GM18507 (cell line): ENCODE measurements around the gene ARNT2.

Experiments used
- DNase-seq: peaks from one replicate; pipeline ENCODE4 v3.0.0; 2011; ENCODE audit warnings: low read depth; ENCODE audit not compliant: insufficient read length; ENCODE audit errors: extremely low spot score
- FAIRE-seq: peaks from 2 replicates; lab custom pipeline; 2011; peaks lifted over from hg19 to GRCh38; lab: Jason Lieb, UNC

ARNT2 gene

DNA sequence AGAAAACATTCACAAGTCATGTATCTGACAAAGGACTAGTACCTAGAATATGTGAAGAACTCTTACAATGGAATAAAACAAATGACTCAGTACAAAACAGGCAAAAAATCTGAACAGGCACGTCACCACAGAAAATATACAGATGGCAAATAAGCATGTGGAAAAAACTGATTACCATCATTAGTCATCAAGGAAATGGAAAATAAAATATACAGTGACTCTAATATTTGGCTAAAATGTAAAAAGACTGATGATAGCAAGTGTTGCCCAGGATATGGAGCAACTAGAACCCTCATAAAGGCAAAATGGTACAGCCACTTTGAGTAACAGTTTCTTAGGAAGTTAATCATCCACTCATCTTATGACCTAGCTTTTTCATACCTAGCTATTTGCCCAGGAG lies 195.2 kb downstream of the ARNT2 start:
- DNase-seq (no peak), FAIRE-seq (no peak)

DNA sequence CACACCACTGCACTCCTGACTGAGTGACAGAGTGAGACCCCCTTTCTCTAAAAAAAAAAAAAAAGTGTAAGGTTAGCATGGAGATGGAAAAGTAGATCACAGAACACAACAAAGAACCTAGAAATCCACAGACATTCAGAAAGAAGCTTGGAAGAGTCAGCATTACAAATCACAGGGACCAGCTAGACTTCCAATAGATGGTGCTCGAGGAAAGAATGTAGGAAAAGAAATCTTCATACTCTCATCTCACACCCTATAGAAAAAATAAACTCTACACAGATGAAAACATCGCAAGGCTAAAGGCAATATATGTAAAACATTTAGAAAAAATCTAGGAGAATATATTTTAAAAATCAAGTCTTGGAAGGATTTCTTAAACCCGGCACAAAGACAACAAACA lies 196.4 kb downstream of the ARNT2 start:
- no peak for FAIRE-seq
- DNase-seq, result no peak

GRCh38 chr15:80601256-80601655 lies 197.1 kb downstream of the ARNT2 start:
- FAIRE-seq, result no peak

DNA sequence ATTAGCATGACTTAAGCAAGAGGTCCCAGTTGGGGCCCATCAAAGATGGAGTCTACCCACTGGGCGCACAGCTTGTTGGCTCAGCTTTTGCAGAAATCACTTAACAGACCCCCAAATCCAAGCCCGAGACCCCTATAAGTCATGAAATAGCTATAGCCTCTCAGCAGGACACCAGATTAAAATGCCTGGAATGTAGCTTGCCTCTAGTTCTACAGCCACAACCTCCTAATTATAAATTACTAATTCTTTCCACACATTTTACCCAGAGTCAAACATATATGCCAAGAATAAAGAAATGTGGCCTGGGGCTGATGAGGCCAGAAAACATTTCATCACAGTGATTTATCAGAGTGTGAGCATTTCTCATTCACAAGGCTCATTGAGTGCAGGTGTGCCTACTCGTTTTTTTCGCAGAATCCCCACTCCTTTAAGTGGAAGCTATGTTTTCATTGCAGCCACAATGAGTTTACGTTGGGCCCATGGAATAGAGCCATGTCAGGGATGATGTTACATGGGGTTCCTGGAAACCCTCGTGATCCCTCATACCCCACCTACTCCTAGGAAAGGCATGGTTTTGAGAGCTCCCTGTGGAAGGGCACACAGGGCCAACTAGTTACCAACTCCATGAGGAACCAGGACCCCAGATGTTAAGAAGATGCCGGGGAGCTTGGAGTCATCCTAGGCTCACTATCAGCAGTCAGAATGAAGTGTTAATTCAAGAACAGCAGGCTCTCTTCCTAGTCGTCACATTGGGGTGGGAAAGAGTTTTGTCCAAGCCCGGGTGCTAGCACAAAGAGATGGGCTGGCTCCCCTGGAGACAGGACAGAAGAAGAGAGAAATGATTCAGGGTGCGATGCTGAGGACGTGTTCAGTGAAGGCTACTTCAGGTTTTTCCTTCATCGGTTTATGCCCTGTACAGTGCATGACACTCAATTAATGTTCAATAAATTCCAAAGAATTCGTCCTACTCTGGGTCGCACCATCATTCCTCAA lies 200.7 kb downstream of the ARNT2 start:
- FAIRE-seq (no peak), DNase-seq (no peak)

More at GRCh38 chr15:80601256-80601655, 197.1 kb downstream of the ARNT2 start:
- no peak for DNase-seq

GRCh38 chr15:80605591-80606150 lies 201.5 kb downstream of the ARNT2 start:
- DNase-seq, result no peak
- no peak for FAIRE-seq

DNA sequence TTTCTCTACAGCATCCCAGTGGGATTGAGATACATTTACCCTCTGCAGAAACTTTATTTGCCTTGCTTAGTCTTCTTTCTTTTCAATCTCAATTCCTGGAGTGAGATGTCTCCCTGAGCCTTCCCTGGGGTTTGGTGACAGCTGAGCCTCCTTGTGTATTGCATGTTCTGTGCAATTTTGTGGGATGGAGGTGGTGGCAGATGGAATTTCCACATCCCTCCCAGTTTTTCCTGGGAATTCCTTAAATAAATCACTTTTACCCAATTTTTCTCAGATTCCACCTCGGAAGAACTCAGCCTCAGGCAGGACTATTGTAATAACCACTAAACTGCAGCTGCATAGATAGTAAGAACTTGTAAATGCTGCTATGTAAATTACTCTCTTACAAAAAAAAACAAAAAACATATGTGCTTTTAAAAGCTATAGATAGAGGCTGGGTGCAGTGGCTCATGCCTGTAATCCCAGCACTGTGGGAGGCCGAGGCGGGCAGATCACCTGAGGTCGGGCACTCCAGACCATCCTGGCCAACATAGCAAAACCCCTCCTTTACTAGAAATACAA lies 202.4 kb downstream of the ARNT2 start:
- DNase-seq, result no peak

GRCh38 chr15:80607287-80607980 lies 203.3 kb downstream of the ARNT2 start:
- no peak for FAIRE-seq
- DNase-seq, result no peak

More for the DNA sequence above, 202.4 kb downstream of the ARNT2 start:
- FAIRE-seq, result no peak

DNA sequence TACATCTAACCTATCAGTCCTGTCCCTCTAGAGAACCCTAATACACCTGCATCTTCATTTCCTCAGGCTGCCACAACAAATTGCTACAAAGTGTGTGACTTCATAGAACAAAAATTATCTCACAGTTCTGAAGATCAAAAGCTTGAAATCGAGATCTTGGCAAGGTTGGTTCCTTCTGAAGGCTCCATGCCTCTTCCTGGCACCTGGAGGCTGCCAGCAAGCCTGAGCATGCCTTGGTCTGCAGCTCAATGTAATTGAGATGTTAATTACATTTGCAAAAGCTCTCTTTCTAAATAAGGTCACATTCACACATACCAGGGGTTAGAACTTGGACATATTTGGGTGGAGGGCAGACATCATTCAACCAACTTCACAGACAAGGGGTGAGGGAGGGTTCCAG lies 204.5 kb downstream of the ARNT2 start:
- DNase-seq (no peak), FAIRE-seq (no peak)

GRCh38 chr15:80609091-80609490 lies 204.9 kb downstream of the ARNT2 start:
- FAIRE-seq, result no peak

GRCh38 chr15:80609512-80609946 lies 205.3 kb downstream of the ARNT2 start:
- no peak for FAIRE-seq
- DNase-seq, result no peak

More at GRCh38 chr15:80609091-80609490, 204.9 kb downstream of the ARNT2 start:
- no peak for DNase-seq

DNA sequence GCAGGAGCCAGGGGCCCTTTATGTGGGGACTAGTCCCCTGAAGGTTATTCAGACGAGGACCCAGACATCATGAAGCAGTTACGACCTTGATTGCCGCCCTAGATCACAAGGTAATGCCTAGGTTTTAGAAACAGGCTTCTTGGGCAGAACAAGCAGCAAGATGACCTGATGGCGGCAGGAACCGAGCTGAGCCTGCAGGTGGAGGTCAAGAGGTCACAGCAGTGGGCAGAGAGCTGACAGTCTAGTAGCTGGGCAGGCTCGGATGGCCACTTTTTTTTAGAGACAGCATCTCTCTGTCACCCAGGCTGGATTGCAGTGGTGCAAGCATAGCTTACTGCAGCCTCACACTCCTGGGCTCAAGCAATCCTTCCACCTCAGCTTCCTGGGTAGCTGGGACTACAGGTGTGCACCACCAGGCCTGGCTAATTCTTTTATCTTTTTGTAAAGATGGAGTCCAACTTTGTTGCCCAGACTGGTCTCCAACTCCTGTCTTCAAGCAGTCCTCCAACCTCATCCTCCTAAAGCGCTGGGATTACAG lies 207.4 kb downstream of the ARNT2 start:
- DNase-seq (no peak), FAIRE-seq (no peak)

DNA sequence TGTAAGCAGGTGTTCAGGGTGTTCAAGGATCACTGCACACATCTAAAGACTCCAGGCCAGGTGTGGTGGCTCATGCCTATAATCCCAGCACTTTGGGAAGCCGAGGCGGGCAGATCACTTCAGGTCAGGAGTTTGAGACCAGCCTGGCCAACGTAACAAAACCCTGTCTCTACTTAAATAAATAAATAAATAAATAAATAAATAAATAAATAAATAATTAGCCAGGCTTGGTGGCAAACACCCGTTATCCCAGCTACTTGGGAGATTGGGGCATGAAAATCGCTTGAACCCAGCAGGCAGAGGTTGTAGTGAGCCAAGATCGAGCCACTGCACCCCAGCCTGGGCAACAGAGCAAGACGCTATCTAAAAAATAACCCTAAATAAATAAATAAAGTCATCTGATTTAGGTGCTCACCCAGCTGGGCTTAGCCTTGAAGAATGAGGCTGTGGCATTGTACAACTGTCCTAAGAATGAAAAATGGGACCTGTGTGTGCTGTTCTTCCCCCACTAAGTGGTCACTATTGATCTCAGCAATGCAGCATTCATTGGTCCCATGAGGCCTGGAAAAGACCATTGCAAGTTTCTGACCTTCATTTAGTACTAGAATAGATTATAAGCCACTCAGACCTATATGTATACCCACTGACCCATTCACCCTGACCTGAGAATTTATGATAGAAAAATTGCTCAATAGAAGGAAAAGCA lies 208.1 kb downstream of the ARNT2 start:
- no peak for DNase-seq
- FAIRE-seq, result no peak

GRCh38 chr15:80613762-80614365 lies 209.7 kb downstream of the ARNT2 start:
- no peak for FAIRE-seq
- no peak for DNase-seq

GRCh38 chr15:80614711-80615360 lies 210.7 kb downstream of the ARNT2 start:
- FAIRE-seq (no peak), DNase-seq (no peak)

DNA sequence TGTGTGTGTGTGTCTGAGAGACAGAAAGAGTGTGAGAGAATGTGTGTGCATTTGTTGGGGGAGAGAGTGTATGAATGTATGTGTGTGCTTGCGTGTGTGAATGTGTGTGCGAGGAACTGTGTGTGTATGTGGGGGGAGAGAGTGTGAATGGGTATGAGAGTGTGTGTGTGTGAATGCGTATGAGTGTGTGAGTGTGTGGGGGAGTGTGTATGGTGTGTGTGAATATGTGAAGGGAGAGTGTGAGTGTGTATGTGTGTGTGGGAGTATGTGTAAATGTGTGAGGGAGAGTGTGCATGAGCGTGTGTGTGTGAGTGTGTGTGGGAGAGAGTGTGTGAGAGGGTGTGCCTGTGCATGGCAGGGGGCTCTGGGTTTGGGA lies 211.2 kb downstream of the ARNT2 start:
- DNase-seq (no peak), FAIRE-seq (no peak)

DNA sequence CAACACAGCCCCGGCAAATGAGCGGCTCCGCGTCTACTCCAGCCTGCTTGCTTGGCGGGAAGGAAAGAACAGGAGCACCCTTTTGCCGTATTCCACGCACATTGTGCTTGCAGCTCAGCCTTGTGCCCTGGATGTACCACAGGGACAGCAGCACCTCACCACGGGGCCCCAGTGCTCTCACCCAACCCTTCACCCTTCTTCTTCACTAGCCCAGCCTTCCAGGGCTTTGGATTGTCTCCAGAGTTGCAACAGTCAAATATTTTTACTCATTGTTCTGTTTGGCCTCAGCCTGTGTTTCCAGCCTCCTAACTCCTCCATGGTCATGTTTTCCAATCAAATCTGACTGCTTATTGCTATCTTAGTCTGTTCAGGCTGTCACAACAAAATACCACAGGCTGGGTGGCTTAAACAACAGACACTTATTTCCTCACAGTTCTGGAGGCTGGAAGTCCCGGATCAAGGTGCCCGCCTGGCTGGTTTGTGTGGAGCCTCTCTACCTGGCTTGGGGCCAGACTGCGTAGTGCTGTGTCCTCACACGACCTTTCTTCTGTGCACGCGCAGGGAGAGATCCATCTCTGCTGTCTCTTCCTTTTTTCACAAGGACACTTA lies 211.7 kb downstream of the ARNT2 start:
- DNase-seq, result no peak
- FAIRE-seq, result no peak

- FAIRE-seq (no peak), DNase-seq (no peak)
Measured at GRCh38 chr15:80618685-80619400, 214.7 kb downstream of the ARNT2 start.
